K562 (cell line): ENCODE data around the gene G6PD. TPM values are rescaled to one million over a fixed set of nuclear protein-coding genes. Genes with fewer than 3 reads are reported as not detected.

ENCODE experiments used
- CREB1 ChIP-seq, 2 experiments: sonication (generic) in 1 of 2; formaldehyde crosslinking in 1 of 2; IDR thresholded peaks; 2 replicates each; pipeline versions ENCODE4 v1.6.1 to v1.8.0; 2012 to 2022; ENCODE audit warnings: inconsistent platforms in 1 of 2, mild to moderate bottlenecking in 1 of 2, missing genetic modification reagents in 1 of 2, moderate library complexity in 1 of 2
- CUX1 ChIP-seq: fragments of 200-800 bp; sonication (Bioruptor generic); IDR thresholded peaks from 2 replicates; pipeline ENCODE4 v1.6.1; 2016; ENCODE audit warnings: missing genetic modification characterization, missing compliant biosample characterization
- E2F3 ChIP-seq: fragments of 250-450 bp; sonication (Bioruptor Pico); IDR thresholded peaks from 2 replicates; pipeline ENCODE4 v1.4.0; 2020; ENCODE audit warnings: mild to moderate bottlenecking
- KAT7 ChIP-seq: sonication (generic); formaldehyde crosslinking; IDR thresholded peaks from 2 replicates; pipeline ENCODE4 v1.8.0; 2022; ENCODE audit warnings: missing genetic modification reagents, mild to moderate bottlenecking, borderline replicate concordance
- KDM5B ChIP-seq: fragments of 200-600 bp; sonication (generic); IDR thresholded peaks from 2 replicates; pipeline ENCODE4 v1.6.1; 2012; ENCODE audit warnings: low read depth, mild to moderate bottlenecking, moderate library complexity, low read length, control low read depth, inconsistent platforms; ENCODE audit not compliant: insufficient replicate concordance
- MAX ChIP-seq: sonication (generic); formaldehyde crosslinking; IDR thresholded peaks from 2 replicates; pipeline ENCODE4 v1.9.0; 2022; ENCODE audit warnings: mild to moderate bottlenecking, missing genetic modification reagents
- PML ChIP-seq: IDR thresholded peaks from 2 replicates; pipeline ENCODE4 v1.6.1; 2012; ENCODE audit warnings: low read length, inconsistent platforms
- POLR2A ChIP-seq: fragments of 450-650 bp; conservative IDR thresholded peaks from 2 replicates; pipeline ENCODE4 v1.6.1; 2016
- POLR2G ChIP-seq: fragments of 200-400 bp; formaldehyde crosslinking; IDR thresholded peaks from 2 replicates; pipeline ENCODE4 v1.6.1; 2017; ENCODE audit warnings: low read depth, mild to moderate bottlenecking, antibody characterized with exemption, low read length, moderate library complexity
- SIN3A ChIP-seq, 2 experiments: fragments of 150-350 bp in 1 of 2; IDR thresholded peaks; 2 replicates each; pipeline ENCODE4 v1.6.1; 2011 to 2016; ENCODE audit warnings: borderline replicate concordance in 2 of 2, low read depth in 2 of 2, low read length in 2 of 2, mild to moderate bottlenecking in 2 of 2, moderate library complexity in 2 of 2; ENCODE audit not compliant: control insufficient read depth in 1 of 2
- SPI1 ChIP-seq: IDR thresholded peaks from 2 replicates; pipeline ENCODE4 v1.6.1; 2011; ENCODE audit warnings: low read depth, low read length, control low read depth, borderline replicate concordance
- VEZF1 ChIP-seq: fragments of 200-800 bp; sonication (Bioruptor generic); IDR thresholded peaks from 2 replicates; pipeline ENCODE4 v1.6.1; 2017; ENCODE audit warnings: missing genetic modification characterization, missing compliant biosample characterization
- ZBTB7A ChIP-seq: IDR thresholded peaks from 2 replicates; pipeline ENCODE4 v1.6.1; 2011; ENCODE audit warnings: low read depth, mild to moderate bottlenecking, low read length, moderate library complexity, borderline replicate concordance; ENCODE audit not compliant: control insufficient read depth
- ZBTB9 ChIP-seq: fragments of 450-650 bp; formaldehyde crosslinking; IDR thresholded peaks from 2 replicates; pipeline ENCODE4 v1.4.0; 2020; ENCODE audit warnings: mild to moderate bottlenecking, moderate library complexity
- ZNF263 ChIP-seq: sonication (generic); formaldehyde crosslinking; IDR thresholded peaks from 2 replicates; pipeline ENCODE4 v1.8.0; 2022; ENCODE audit warnings: mild to moderate bottlenecking, missing genetic modification reagents, borderline replicate concordance
- ZNF780A ChIP-seq: fragments of 250-450 bp; sonication (Bioruptor Pico); IDR thresholded peaks from 2 replicates; pipeline ENCODE4 v1.5.0; 2021; ENCODE audit warnings: mild to moderate bottlenecking
- polyA plus RNA-seq, 8 experiments: library from polyadenylated mRNA; depleted of rRNA in 4 of 8; stranded (reverse) in 5 of 8; unstranded in 3 of 8; fragments of >200 nt; fragmentation: Nextera tagmentation in 2 of 8; fragmentation: Illumina TruSeq in 1 of 8; extraction: Ambion mirVana in 2 of 8; extraction: Trizol in 1 of 8; gene quantifications; 2 replicates each; pipeline versions ENCODE4 v1.2.1 to v1.2.3, GENCODE V29; 2011 to 2014; ENCODE audit warnings: inconsistent platforms in 1 of 8, missing spikeins in 1 of 8
- total RNA-seq, 7 experiments: library from RNA; depleted of rRNA in 6 of 7; stranded (reverse); fragments of >200 nt in 6 of 7; fragmentation: Illumina TruSeq in 2 of 7; extraction: Trizol in 2 of 7; gene quantifications; 2 replicates each; pipeline versions ENCODE4 v1.2.1 to v1.2.3, GENCODE V29; 2011 to 2021; ENCODE audit warnings: low replicate concordance in 1 of 7

Gene G6PD
- total and polyA plus RNA-seq, 9 of the 15 experiments (the other 6 are each of a cell fraction or from before 2014, with no cell fraction given), result 2.9 to 222 (median 66.4) TPM

GRCh38 chrX:154546354-154547244 is at the start of gene G6PD (continued):
- peak; percentile 27 for TF ChIP-seq KDM5B
- TF ChIP-seq E2F3, result 0 out of 2 replicates have a peak, but pooled peaks have one; percentile 7
- no peak for TF ChIP-seq CUX1
- TF ChIP-seq KAT7, result 0 out of 2 replicates have a peak, but pooled peaks have one; percentile 33
- peak; percentile 74; the same call in 1 of the 2 replicates for TF ChIP-seq ZNF263 (CRISPR knock-in tag)
- TF ChIP-seq POLR2G, result peak; percentile 76
- TF ChIP-seq ZNF780A, result no peak
- peak; percentile 77; the same call in 1 of the 2 replicates for TF ChIP-seq ZBTB7A
- peak; percentile 69 for TF ChIP-seq POLR2A
- TF ChIP-seq MAX (CRISPR knock-in tag), result peak; percentile 34
- TF ChIP-seq ZBTB9 (CRISPR knock-in tag), result peak; percentile 27; the same call in 1 of the 2 replicates
- TF ChIP-seq SPI1, result peak; percentile 14; the same call in 1 of the 2 replicates
- 0 out of 4 replicates have a peak, but pooled peaks of 1 of the 2 experiments have one; percentile 19 for TF ChIP-seq SIN3A (IDR thresholded peaks at IDR 0.05; ENCODE audit: borderline replicate concordance in 2 of 2, control insufficient read depth in 1 of 2, low read depth in 2 of 2, low read length in 2 of 2)
- peak; percentile 34; the same call in 1 of the 2 replicates for TF ChIP-seq PML
- peak; percentile 79 for TF ChIP-seq VEZF1 (CRISPR knock-in tag)
- TF ChIP-seq CREB1 (IDR thresholded peaks at IDR 0.05), result no peak
- TF ChIP-seq CREB1 (CRISPR knock-in tag; IDR thresholded peaks at IDR 0.05), result 0 out of 2 replicates have a peak, but pooled peaks have one; percentile 32
